HG02884 (cell line): ENCODE data around the gene GCG.

Experiments used
- ATAC-seq: cut with Tn5 transposase; IDR thresholded peaks from one replicate; pipeline ENCODE4 v1.9.1; 2021; ENCODE audit warnings: mild to moderate bottlenecking, moderate library complexity; ENCODE audit not compliant: unreplicated experiment

GCG gene

DNA sequence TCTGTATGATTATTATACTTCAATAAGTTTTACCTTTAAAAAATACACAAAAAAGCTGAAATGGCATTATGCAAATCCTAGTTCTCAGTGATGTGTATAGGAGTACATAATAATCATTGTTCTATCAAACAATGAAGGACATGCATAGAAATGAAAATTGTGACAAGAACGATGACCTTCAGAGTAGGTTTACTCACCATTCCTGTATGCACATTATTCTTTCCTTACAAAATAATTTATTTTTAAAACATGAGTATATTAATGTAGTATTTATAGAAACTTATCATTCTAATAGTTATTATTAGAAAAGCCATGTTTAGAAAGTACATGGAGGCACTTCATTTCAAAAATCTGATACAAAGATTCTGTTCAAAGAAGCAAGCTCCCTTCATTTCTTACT lies 45.3 kb downstream of the GCG start:
- ATAC-seq, result no peak

DNA sequence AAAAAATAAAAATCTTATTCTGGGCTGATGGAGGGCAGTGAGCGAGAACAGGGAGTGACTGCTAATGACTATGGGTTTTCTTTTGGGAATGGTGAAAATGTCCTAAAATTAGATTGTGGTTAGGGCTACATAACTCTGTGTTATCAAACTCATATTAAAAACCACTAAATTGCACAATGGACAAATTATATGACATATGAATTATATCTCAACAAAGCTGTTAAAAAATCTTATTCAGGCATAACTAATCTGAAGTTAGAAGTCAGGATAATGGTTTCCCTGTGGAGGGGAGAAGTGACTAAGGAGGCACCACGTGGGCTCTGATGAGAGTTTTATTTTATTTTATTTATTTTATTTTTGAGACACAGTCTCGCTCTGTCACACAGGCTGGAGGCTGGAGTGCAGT lies 45.9 kb downstream of the GCG start:
- no peak for ATAC-seq

DNA sequence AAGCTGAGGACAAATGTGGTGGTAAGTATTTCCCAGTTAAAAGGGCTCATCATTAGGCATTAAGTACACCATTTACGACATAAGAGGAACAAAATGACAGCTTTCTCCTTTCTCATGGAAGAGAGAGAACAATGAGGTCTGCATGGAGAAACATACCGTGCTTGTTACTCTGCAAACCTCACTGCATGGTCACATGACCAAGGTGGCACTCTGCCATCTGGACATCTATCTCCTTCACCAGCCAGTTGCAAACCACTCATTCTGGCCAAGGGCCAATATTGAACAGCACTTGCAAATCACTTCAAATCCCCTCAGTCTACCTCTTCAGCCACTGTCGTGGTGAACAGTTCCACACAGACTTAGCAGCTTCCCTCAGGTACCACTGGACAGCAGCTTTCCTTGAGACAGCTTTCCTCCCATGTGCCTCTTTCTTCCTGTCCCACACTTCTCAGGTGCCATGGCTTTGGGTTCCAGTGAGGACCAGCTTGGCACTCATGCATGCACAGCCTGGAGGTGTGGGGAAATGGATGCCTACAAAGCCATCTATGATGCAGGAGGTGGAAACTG lies 48.5 kb downstream of the GCG start:
- no peak for ATAC-seq

DNA sequence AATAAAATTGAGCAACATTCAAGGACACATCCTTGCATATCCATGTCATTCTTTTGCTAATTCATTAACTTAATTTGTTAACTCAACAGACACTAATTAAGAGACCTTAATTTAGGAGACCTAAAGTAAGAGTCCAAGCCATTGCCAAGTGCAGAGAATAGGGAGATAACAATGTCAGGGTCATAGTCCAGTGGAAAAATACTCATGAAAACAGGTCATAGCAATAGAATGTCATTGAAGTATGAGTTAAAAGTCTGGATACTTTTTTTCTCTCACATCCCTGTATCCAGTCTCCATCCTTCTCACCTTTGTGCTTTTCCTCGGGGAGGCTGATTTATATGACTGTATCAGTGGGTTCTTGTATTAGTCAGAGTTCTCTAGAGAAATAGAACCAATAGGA lies 51.5 kb downstream of the GCG start:
- ATAC-seq, result no peak

DNA sequence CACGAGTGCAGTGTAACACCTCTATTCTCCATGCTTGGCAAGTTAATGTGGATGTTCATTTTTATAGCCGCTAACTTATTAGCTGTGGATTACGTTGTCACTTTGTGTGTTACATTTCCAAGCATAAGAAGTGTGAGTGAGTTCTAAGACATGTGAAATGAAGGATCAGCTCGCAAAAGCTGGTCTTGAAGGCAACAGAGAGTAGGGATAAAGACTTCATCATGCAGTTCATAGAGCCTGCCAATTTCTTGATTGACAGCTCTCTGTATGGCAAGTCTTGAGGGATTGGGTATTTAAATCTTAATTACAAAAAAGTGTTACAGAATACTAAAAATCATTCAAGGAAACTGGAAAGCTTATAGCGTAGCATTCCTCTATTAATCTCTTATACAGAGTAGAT lies 52.2 kb downstream of the GCG start:
- no peak for ATAC-seq
